Testis (tissue), 3 donors: ENCODE data around the gene FCN2. TPM values are rescaled to one million over a fixed set of nuclear protein-coding genes. Genes with fewer than 3 reads are reported as not detected.

Source experiments
- DNase-seq: peaks from one replicate; pipeline ENCODE4 v3.0.0-alpha.2; 2019
- H3K27ac ChIP-seq, 2 donors: fragments of 200-600 bp; sonication (generic); one replicate each; pipeline ENCODE4 v1.5.1; 2019
- H3K27me3 ChIP-seq: fragments of 200-600 bp; sonication (generic); one replicate; pipeline ENCODE4 v1.5.1; 2019
- H3K36me3 ChIP-seq: fragments of 200-600 bp; sonication (generic); one replicate; pipeline ENCODE4 v1.5.1; 2017; ENCODE audit warnings: low read depth; ENCODE audit errors: missing control alignments
- H3K4me1 ChIP-seq: fragments of 200-600 bp; sonication (generic); one replicate; pipeline ENCODE4 v1.5.1; 2019
- H3K4me3 ChIP-seq, 2 donors: fragments of 200-600 bp; sonication (generic); one replicate each; pipeline ENCODE4 v1.5.1; 2017 to 2019
- H3K9me3 ChIP-seq: fragments of 200-600 bp; sonication (generic); one replicate; pipeline ENCODE4 v1.5.1; 2017
- CTCF ChIP-seq, 3 experiments: fragments of 450-650 bp in 2 of 3; fragments of 200-600 bp in 1 of 3; sonication (generic) in 1 of 3; IDR thresholded peaks; one replicate each; pipeline ENCODE4 v1.5.1; 2016 to 2019; ENCODE audit warnings: antibody characterized with exemption in 3 of 3, mild to moderate bottlenecking in 2 of 3, moderate library complexity in 1 of 3
- POLR2A ChIP-seq: fragments of 450-650 bp; IDR thresholded peaks from one replicate; pipeline ENCODE4 v1.6.1; 2017; ENCODE audit warnings: antibody characterized with exemption, mild to moderate bottlenecking, moderate library complexity
- WGBS, 2 donors: methylation state at CpG; one replicate each; pipeline ENCODE4 v1.1.5; 2018; 5-methylcytosine and 5-hydroxymethylcytosine counted together
- intact Hi-C: fragments of 100-400 bp; cut with DNase I; formaldehyde crosslinking; loops from one replicate; pipeline ENCODE4 v1.15.1; 2023; ENCODE audit warnings: low total_unique reads
- polyA plus RNA-seq: library from polyadenylated mRNA; stranded (reverse); fragments of 350-450 nt; fragmentation: Illumina TruSeq; extraction: RNeasy Lipid Tissue Mini Kit (QIAGEN cat#74804); gene quantifications from one replicate; pipeline ENCODE4 v1.2.3, GENCODE V29; 2014; ENCODE audit warnings: low read depth, low replicate concordance; ENCODE audit not compliant: insufficient read depth
- total RNA-seq, 2 donors: library from RNA; depleted of rRNA; stranded (reverse); fragments of >200 nt; gene quantifications; one replicate each; pipeline ENCODE4 v1.2.3, GENCODE V29; 2016

The FCN2 gene
- total and polyA plus RNA-seq, 3 donors from 2014 or later: 0.43 TPM; not detected in 2

- Histone ChIP-seq H3K4me3 (no peak overlapping the region), H3K36me3 (no peaks in the 10 kb centered on the region), H3K4me1 (no peaks in the 10 kb centered on the region), H3K9me3 (no peaks in the 10 kb centered on the region), H3K27ac (no peak overlapping the region), H3K27me3 (no peaks in the 10 kb centered on the region)
- DNase-seq: no peak
- intact Hi-C loops: no loop called here
- 90 to 93% methylated on average over 23 to 24 of the region's 24 CpGs for WGBS, 2 donors
- TF ChIP-seq CTCF (IDR thresholded peaks at IDR 0.05): no peak
- no peak for TF ChIP-seq POLR2A
Measured at GRCh38 chr9:134909511-134910481, 29.2 kb downstream of the FCN2 start.

- no peak for TF ChIP-seq POLR2A
- no peak for TF ChIP-seq CTCF (IDR thresholded peaks at IDR 0.05)
- intact Hi-C loops: no loop called here
- DNase-seq: no peak
- H3K36me3 ChIP-seq: no peaks in the 10 kb centered on the region
- H3K9me3 ChIP-seq: no peaks in the 10 kb centered on the region
- WGBS, 2 donors: 94 to 100% methylated on average over 6 to 20 of the region's 20 CpGs
- no peaks in the 10 kb centered on the region for H3K4me1 ChIP-seq
- H3K4me3 ChIP-seq: no peak overlapping the region
- H3K27me3 ChIP-seq: no peaks in the 10 kb centered on the region
- H3K27ac ChIP-seq: no peak overlapping the region
Measured at GRCh38 chr9:134912126-134912840, 31.7 kb downstream of the FCN2 start.

GRCh38 chr9:134913041-134913712 lies 32.6 kb downstream of the FCN2 start:
- Histone ChIP-seq H3K36me3 (no peaks in the 10 kb centered on the region), H3K4me3 (no peak overlapping the region), H3K27ac (no peak overlapping the region), H3K9me3 (no peaks in the 10 kb centered on the region), H3K4me1 (no peaks in the 10 kb centered on the region), H3K27me3 (no peaks in the 10 kb centered on the region)
- intact Hi-C loops: no loop called here
- TF ChIP-seq POLR2A (no peak), CTCF (IDR thresholded peaks at IDR 0.05) (no peak)
- WGBS, 2 donors: 81 to 91% methylated on average over 10 to 22 of the region's 22 CpGs
- DNase-seq: no peak

- Histone ChIP-seq H3K9me3 (no peaks in the 10 kb centered on the region), H3K4me3 (no peak overlapping the region), H3K4me1 (no peaks in the 10 kb centered on the region), H3K36me3 (no peaks in the 10 kb centered on the region), H3K27ac (no peak overlapping the region), H3K27me3 (no peaks in the 10 kb centered on the region)
- no peak for TF ChIP-seq CTCF (IDR thresholded peaks at IDR 0.05)
- no peak for TF ChIP-seq POLR2A
- no peak for DNase-seq
- intact Hi-C loops: no loop called here
- WGBS, 2 donors: 86% methylated on average over 15 to 23 of the region's 23 CpGs
Measured at GRCh38 chr9:134913713-134914500, 33.3 kb downstream of the FCN2 start.
